ENCODE data around the gene PAPSS2. TPM values are rescaled to one million over a fixed set of nuclear protein-coding genes. Genes with fewer than 3 reads are reported as not detected.
A peak's percentile ranks its signal among the peaks of the same experiment; 100 is the strongest.

The PAPSS2 gene
- total RNA-seq, 1 experiment from 2014 or later: not detected

- Histone ChIP-seq H2AFZ (ENCODE audit: low read length) (no peak overlapping the region), H3K9me2 (replicated peaks; ENCODE audit: insufficient read depth, low read length) (no peaks in the 10 kb centered on the region), H4K20me1 (ENCODE audit: insufficient read depth, low read depth, low read length) (no peaks in the 10 kb centered on the region), H3K36me3 (ENCODE audit: insufficient read depth, low read length) (peaks cover 12% of the 10 kb centered on the region; the same call in 1 of the 2 replicates), H3K4me1 (ENCODE audit: low read length) (no peaks in the 10 kb centered on the region), H3K27ac (ENCODE audit: low read length) (no peak overlapping the region), H3K9me3 (ENCODE audit: low read length) (no peaks in the 10 kb centered on the region), H3K79me2 (ENCODE audit: low read length) (0 out of 2 replicates have a peak, but pooled peaks cover 3% of the 10 kb centered on the region), H3K9ac (ENCODE audit: low read length) (no peak overlapping the region), H3K27me3 (ENCODE audit: low read length) (no peaks in the 10 kb centered on the region), H3K4me3 (ENCODE audit: low read length) (no peak overlapping the region), H3K4me2 (ENCODE audit: low read depth, low read length, poor library complexity, severe bottlenecking) (no peak overlapping the region)
- no peak for DNase-seq
Measured at GRCh38 chr10:87765666-87766376, 106.1 kb downstream of the PAPSS2 start.

- no peaks in the 10 kb centered on the region for H3K9me3 ChIP-seq (ENCODE audit: low read length)
- H3K9me2 ChIP-seq (replicated peaks; ENCODE audit: insufficient read depth, low read length): no peaks in the 10 kb centered on the region
- DNase-seq: no peak
- no peak overlapping the region for H3K4me2 ChIP-seq (ENCODE audit: low read depth, low read length, poor library complexity, severe bottlenecking)
- peaks cover 16% of the 10 kb centered on the region; the same call in 1 of the 2 replicates for H3K36me3 ChIP-seq (ENCODE audit: insufficient read depth, low read length)
- H3K4me3 ChIP-seq (ENCODE audit: low read length): no peak overlapping the region
- 0 out of 2 replicates have a peak, but pooled peaks cover 5% of the 10 kb centered on the region for H3K79me2 ChIP-seq (ENCODE audit: low read length)
- H3K27me3 ChIP-seq (ENCODE audit: low read length): no peaks in the 10 kb centered on the region
- H3K9ac ChIP-seq (ENCODE audit: low read length): no peak overlapping the region
- H3K4me1 ChIP-seq (ENCODE audit: low read length): no peaks in the 10 kb centered on the region
- H4K20me1 ChIP-seq (ENCODE audit: insufficient read depth, low read depth, low read length): no peaks in the 10 kb centered on the region
- no peak overlapping the region for H3K27ac ChIP-seq (ENCODE audit: low read length)
- no peak overlapping the region for H2AFZ ChIP-seq (ENCODE audit: low read length)
Measured at GRCh38 chr10:87767253-87767652, 107.6 kb downstream of the PAPSS2 start.

- Histone ChIP-seq H3K36me3 (ENCODE audit: insufficient read depth, low read length) (peaks cover 16% of the 10 kb centered on the region; the same call in 1 of the 2 replicates), H3K9me2 (replicated peaks; ENCODE audit: insufficient read depth, low read length) (no peaks in the 10 kb centered on the region), H3K4me3 (ENCODE audit: low read length) (no peak overlapping the region), H3K27me3 (ENCODE audit: low read length) (no peaks in the 10 kb centered on the region), H3K4me1 (ENCODE audit: low read length) (no peaks in the 10 kb centered on the region), H3K4me2 (ENCODE audit: low read depth, low read length, poor library complexity, severe bottlenecking) (no peak overlapping the region), H4K20me1 (ENCODE audit: insufficient read depth, low read depth, low read length) (no peaks in the 10 kb centered on the region), H3K79me2 (ENCODE audit: low read length) (peaks cover 7% of the 10 kb centered on the region), H3K9ac (ENCODE audit: low read length) (no peak overlapping the region), H2AFZ (ENCODE audit: low read length) (no peak overlapping the region), H3K27ac (ENCODE audit: low read length) (no peak overlapping the region), H3K9me3 (ENCODE audit: low read length) (no peaks in the 10 kb centered on the region)
- DNase-seq: peak; percentile 55
Measured at GRCh38 chr10:87771871-87772500, 112.3 kb downstream of the PAPSS2 start.

- H3K4me1 ChIP-seq (ENCODE audit: low read length): no peaks in the 10 kb centered on the region
- H3K27ac ChIP-seq (ENCODE audit: low read length): no peak overlapping the region
- no peak overlapping the region for H3K4me3 ChIP-seq (ENCODE audit: low read length)
- H3K4me2 ChIP-seq (ENCODE audit: low read depth, low read length, poor library complexity, severe bottlenecking): no peak overlapping the region
- H3K9me2 ChIP-seq (replicated peaks; ENCODE audit: insufficient read depth, low read length): no peaks in the 10 kb centered on the region
- H4K20me1 ChIP-seq (ENCODE audit: insufficient read depth, low read depth, low read length): no peaks in the 10 kb centered on the region
- DNase-seq: no peak
- peaks cover 18% of the 10 kb centered on the region for H3K36me3 ChIP-seq (ENCODE audit: insufficient read depth, low read length)
- H3K79me2 ChIP-seq (ENCODE audit: low read length): peaks cover 22% of the 10 kb centered on the region
- H3K27me3 ChIP-seq (ENCODE audit: low read length): no peaks in the 10 kb centered on the region
- H3K9ac ChIP-seq (ENCODE audit: low read length): no peak overlapping the region
- H3K9me3 ChIP-seq (ENCODE audit: low read length): no peaks in the 10 kb centered on the region
- H2AFZ ChIP-seq (ENCODE audit: low read length): no peak overlapping the region
Measured at GRCh38 chr10:87775766-87776165, 116.1 kb downstream of the PAPSS2 start.

GRCh38 chr10:87776328-87776727, 116.7 kb downstream of the PAPSS2 start:
- no peak overlapping the region for H3K4me2 ChIP-seq (ENCODE audit: low read depth, low read length, poor library complexity, severe bottlenecking)
- H3K27me3 ChIP-seq (ENCODE audit: low read length): no peaks in the 10 kb centered on the region
- DNase-seq: no peak
- H3K36me3 ChIP-seq (ENCODE audit: insufficient read depth, low read length): peaks cover 15% of the 10 kb centered on the region
- H3K9me2 ChIP-seq (replicated peaks; ENCODE audit: insufficient read depth, low read length): no peaks in the 10 kb centered on the region
- H4K20me1 ChIP-seq (ENCODE audit: insufficient read depth, low read depth, low read length): no peaks in the 10 kb centered on the region
- no peaks in the 10 kb centered on the region for H3K4me1 ChIP-seq (ENCODE audit: low read length)
- H2AFZ ChIP-seq (ENCODE audit: low read length): no peak overlapping the region
- H3K9ac ChIP-seq (ENCODE audit: low read length): no peak overlapping the region
- peaks cover 23% of the 10 kb centered on the region for H3K79me2 ChIP-seq (ENCODE audit: low read length)
- no peak overlapping the region for H3K4me3 ChIP-seq (ENCODE audit: low read length)
- H3K27ac ChIP-seq (ENCODE audit: low read length): no peak overlapping the region
- H3K9me3 ChIP-seq (ENCODE audit: low read length): no peaks in the 10 kb centered on the region

GRCh38 chr10:87781545-87781944, 121.9 kb downstream of the PAPSS2 start:
- H3K9me2 ChIP-seq (replicated peaks; ENCODE audit: insufficient read depth, low read length): no peaks in the 10 kb centered on the region
- no peaks in the 10 kb centered on the region for H3K27me3 ChIP-seq (ENCODE audit: low read length)
- no peaks in the 10 kb centered on the region for H3K9me3 ChIP-seq (ENCODE audit: low read length)
- H4K20me1 ChIP-seq (ENCODE audit: insufficient read depth, low read depth, low read length): no peaks in the 10 kb centered on the region
- H3K4me2 ChIP-seq (ENCODE audit: low read depth, low read length, poor library complexity, severe bottlenecking): no peak overlapping the region
- H3K27ac ChIP-seq (ENCODE audit: low read length): no peak overlapping the region
- no peak for DNase-seq
- H3K79me2 ChIP-seq (ENCODE audit: low read length): peaks cover 60% of the 10 kb centered on the region
- H3K4me1 ChIP-seq (ENCODE audit: low read length): no peaks in the 10 kb centered on the region
- H3K4me3 ChIP-seq (ENCODE audit: low read length): no peak overlapping the region
- no peak overlapping the region for H3K9ac ChIP-seq (ENCODE audit: low read length)
- peaks cover 26% of the 10 kb centered on the region for H3K36me3 ChIP-seq (ENCODE audit: insufficient read depth, low read length)
- H2AFZ ChIP-seq (ENCODE audit: low read length): no peak overlapping the region

GRCh38 chr10:87782721-87783120, 123.0 kb downstream of the PAPSS2 start:
- no peaks in the 10 kb centered on the region for H3K9me3 ChIP-seq (ENCODE audit: low read length)
- no peaks in the 10 kb centered on the region for H3K27me3 ChIP-seq (ENCODE audit: low read length)
- no peaks in the 10 kb centered on the region for H4K20me1 ChIP-seq (ENCODE audit: insufficient read depth, low read depth, low read length)
- H3K36me3 ChIP-seq (ENCODE audit: insufficient read depth, low read length): peaks cover 26% of the 10 kb centered on the region
- no peak overlapping the region for H3K9ac ChIP-seq (ENCODE audit: low read length)
- peaks cover 7% of the 10 kb centered on the region for H3K4me1 ChIP-seq (ENCODE audit: low read length)
- DNase-seq: no peak
- peaks cover 68% of the 10 kb centered on the region for H3K79me2 ChIP-seq (ENCODE audit: low read length)
- H3K4me2 ChIP-seq (ENCODE audit: low read depth, low read length, poor library complexity, severe bottlenecking): no peak overlapping the region
- no peak overlapping the region for H2AFZ ChIP-seq (ENCODE audit: low read length)
- H3K27ac ChIP-seq (ENCODE audit: low read length): no peak overlapping the region
- no peak overlapping the region for H3K4me3 ChIP-seq (ENCODE audit: low read length)
- H3K9me2 ChIP-seq (replicated peaks; ENCODE audit: insufficient read depth, low read length): no peaks in the 10 kb centered on the region

- Histone ChIP-seq H3K79me2 (ENCODE audit: low read length) (peaks cover 70% of the 10 kb centered on the region), H4K20me1 (ENCODE audit: insufficient read depth, low read depth, low read length) (no peaks in the 10 kb centered on the region), H3K36me3 (ENCODE audit: insufficient read depth, low read length) (peaks cover 21% of the 10 kb centered on the region; the same call in 1 of the 2 replicates), H2AFZ (ENCODE audit: low read length) (no peak overlapping the region), H3K9me2 (replicated peaks; ENCODE audit: insufficient read depth, low read length) (no peaks in the 10 kb centered on the region), H3K9me3 (ENCODE audit: low read length) (no peaks in the 10 kb centered on the region), H3K4me3 (ENCODE audit: low read length) (no peak overlapping the region), H3K27me3 (ENCODE audit: low read length) (no peaks in the 10 kb centered on the region), H3K9ac (ENCODE audit: low read length) (no peak overlapping the region), H3K27ac (ENCODE audit: low read length) (no peak overlapping the region), H3K4me2 (ENCODE audit: low read depth, low read length, poor library complexity, severe bottlenecking) (no peak overlapping the region), H3K4me1 (ENCODE audit: low read length) (peaks cover 17% of the 10 kb centered on the region)
- no peak for DNase-seq
Measured at GRCh38 chr10:87786421-87786820, 126.7 kb downstream of the PAPSS2 start.
